Keratinocyte (primary cell): ENCODE measurements around the gene SEC63. TPM values are rescaled to one million over a fixed set of nuclear protein-coding genes. Genes with fewer than 3 reads are reported as not detected.
A peak's percentile ranks its signal among the peaks of the same experiment; 100 is the strongest.
"Not testable (repeated sequence)": the region's sequence is repeated elsewhere in the genome, so short reads cannot be mapped to it uniquely, and the experiment has no call there.

Experiments used
- DNase-seq: peaks from one replicate; pipeline ENCODE4 v3.0.0-alpha.2; 2011; ENCODE audit warnings: low read depth, missing footprints, low spot score
- FAIRE-seq: peaks from 2 replicates; lab custom pipeline; 2011; peaks lifted over from hg19 to GRCh38; lab: Jason Lieb, UNC
- H2AFZ ChIP-seq: 2 replicates; pipeline ENCODE4 v1.6.0; 2012; ENCODE audit warnings: low read length, control low read depth, inconsistent platforms; ENCODE audit not compliant: control insufficient read depth
- H3K27ac ChIP-seq: 2 replicates; pipeline ENCODE4 v1.5.1; 2011; ENCODE audit warnings: low read length; ENCODE audit not compliant: control insufficient read depth, insufficient read depth
- H3K27me3 ChIP-seq: 3 replicates; pipeline ENCODE4 v1.6.0; 2011; ENCODE audit warnings: low read length; ENCODE audit not compliant: control insufficient read depth, insufficient read depth; ENCODE audit errors: extremely low read depth
- H3K36me3 ChIP-seq, 2 experiments: 2 replicates in 1 of 2; 3 replicates in 1 of 2; pipeline ENCODE4 v1.5.1; 2011; ENCODE audit warnings: low read length in 2 of 2, mild to moderate bottlenecking in 1 of 2; ENCODE audit not compliant: control insufficient read depth in 2 of 2, insufficient read depth in 2 of 2; ENCODE audit errors: extremely low read depth in 1 of 2
- H3K4me1 ChIP-seq: 3 replicates; pipeline ENCODE4 v1.5.1; 2011; ENCODE audit warnings: low read length; ENCODE audit not compliant: control insufficient read depth, insufficient read depth; ENCODE audit errors: extremely low read depth
- H3K4me2 ChIP-seq: 3 replicates; pipeline ENCODE4 v1.6.0; 2011; ENCODE audit warnings: low read depth, low read length; ENCODE audit not compliant: control insufficient read depth, insufficient read depth; ENCODE audit errors: extremely low read depth
- H3K4me3 ChIP-seq, 3 experiments: fragments of 200-600 bp in 1 of 3; sonication (generic) in 1 of 3; 2 replicates in 2 of 3; 3 replicates in 1 of 3; pipeline ENCODE4 v1.5.1; 2011 to 2016; ENCODE audit warnings: low read length in 3 of 3, mild to moderate bottlenecking in 3 of 3, control low read depth in 2 of 3, inconsistent platforms in 1 of 3, low read depth in 1 of 3, mixed read lengths in 1 of 3, mixed run types in 1 of 3, moderate library complexity in 1 of 3; ENCODE audit not compliant: control insufficient read depth in 2 of 3, insufficient read depth in 2 of 3; ENCODE audit errors: extremely low read depth in 1 of 3
- H3K79me2 ChIP-seq: 2 replicates; pipeline ENCODE4 v1.6.0; 2012; ENCODE audit warnings: low read length; ENCODE audit not compliant: control insufficient read depth, insufficient read depth
- H3K9ac ChIP-seq: 3 replicates; pipeline ENCODE4 v1.6.0; 2011; ENCODE audit warnings: low read length; ENCODE audit not compliant: control insufficient read depth, insufficient read depth; ENCODE audit errors: extremely low read depth
- H3K9me1 ChIP-seq: 3 replicates; pipeline ENCODE4 v1.6.0; 2011; ENCODE audit warnings: low read length; ENCODE audit not compliant: control insufficient read depth, insufficient read depth; ENCODE audit errors: extremely low read depth
- H3K9me3 ChIP-seq: 2 replicates; pipeline ENCODE4 v1.5.1; 2012; ENCODE audit warnings: low read depth, low read length; ENCODE audit not compliant: control insufficient read depth
- H4K20me1 ChIP-seq: 3 replicates; pipeline ENCODE4 v1.6.0; 2011; ENCODE audit warnings: low read length; ENCODE audit not compliant: control insufficient read depth, insufficient read depth; ENCODE audit errors: extremely low read depth
- CTCF ChIP-seq, 3 experiments: IDR thresholded peaks in 1 of 3; conservative IDR thresholded peaks in 1 of 3; optimal IDR thresholded peaks in 1 of 3; 2 replicates in 2 of 3; 3 replicates in 1 of 3; pipeline versions ENCODE3 to v1.5.1; 2011; ENCODE audit warnings: low read length in 3 of 3, mild to moderate bottlenecking in 3 of 3, moderate library complexity in 2 of 3, control low read depth in 1 of 3, inconsistent platforms in 1 of 3; ENCODE audit not compliant: insufficient read depth in 2 of 3; ENCODE audit errors: extremely low read depth in 1 of 3
- EZH2 ChIP-seq: IDR thresholded peaks from one replicate; pipeline ENCODE4 v1.6.1; 2012; ENCODE audit warnings: inconsistent platforms, mild to moderate bottlenecking, low read length, moderate library complexity
- dilution Hi-C: fragments of 300-500 bp; cut with MboI; formaldehyde crosslinking; loops from one replicate; pipeline ENCODE4 v1.7.0; 2020; ENCODE audit warnings: low sequenced_read_pairs; ENCODE audit not compliant: extremely low pct_ligation_motif_present
- polyA plus RNA-seq, 5 experiments: library from polyadenylated mRNA; depleted of rRNA in 3 of 5; stranded (reverse) in 3 of 5; stranded (forward) in 1 of 5; unstranded in 1 of 5; fragments of >200 nt; gene quantifications; 1 replicate in 1 of 5; 2 replicates in 3 of 5; 3 replicates in 1 of 5; pipeline versions ENCODE4 v1.2.1 to v1.2.3, GENCODE V29; 2011 to 2012; ENCODE audit warnings: missing spikeins in 2 of 5, low read depth in 1 of 5, low replicate concordance in 1 of 5

The SEC63 gene
- polyA plus RNA-seq, 1 donor (not counting 4 experiments of a cell fraction or from before 2014, with no cell fraction given), result 91.4 TPM

- DNase-seq (no peak), FAIRE-seq (no peak)
- dilution Hi-C loops, result no loop called here
- Histone ChIP-seq H3K27ac (no peak overlapping the region), H3K4me1 (peaks cover 13% of the 10 kb centered on the region), H3K9ac (no peak overlapping the region), H3K4me2 (no peak overlapping the region), H3K79me2 (peaks cover 41% of the 10 kb centered on the region), H3K4me3 (no peak overlapping the region), H4K20me1 (peaks cover 2% of the 10 kb centered on the region), H3K9me1 (no peaks in the 10 kb centered on the region), H3K9me3 (no peaks in the 10 kb centered on the region), H2AFZ (no peak overlapping the region), H3K27me3 (no peaks in the 10 kb centered on the region), H3K36me3 (peaks cover 0 to 1% of the 10 kb centered on the region in 2 experiments)
- TF ChIP-seq CTCF (optimal IDR thresholded peaks at IDR 0.05 in 1 of 3, IDR thresholded peaks at IDR 0.05 in 1 of 3, conservative IDR thresholded peaks at IDR 0.05 in 1 of 3; ENCODE audit: extremely low read depth in 1 of 3, insufficient read depth in 2 of 3, low read length in 3 of 3), result no peak
- no peak for TF ChIP-seq EZH2
Observed at GRCh38 chr6:107959392-107959791, 1.4 kb upstream of the SEC63 start.

- dilution Hi-C loops, result not testable (repeated sequence)
Observed at GRCh38 chr6:107958689-107959362, 818 bp upstream of the SEC63 start.

More at GRCh38 chr6:107958689-107959362, 818 bp upstream of the SEC63 start:
- not testable (repeated sequence) for H4K20me1 ChIP-seq, H3K36me3 ChIP-seq, H3K9me1 ChIP-seq, H3K27me3 ChIP-seq, DNase-seq, FAIRE-seq, H2AFZ ChIP-seq, H3K9me3 ChIP-seq
- peak overlapping the region; percentile 79 for H3K27ac ChIP-seq
- H3K79me2 ChIP-seq, result peaks cover 43% of the 10 kb centered on the region
- H3K4me1 ChIP-seq, result peaks cover 10% of the 10 kb centered on the region
- peak overlapping the region; percentile 67 to 82 (median 69) for H3K4me3 ChIP-seq
- peak overlapping the region; percentile 84 for H3K9ac ChIP-seq
- peak overlapping the region; percentile 84 for H3K4me2 ChIP-seq
